Natural killer cell treated with Interleukin-12 subunit alpha and Interleukin-12 subunit beta and Interleukin-15 and Interleukin-18, amount 100 ng/mL, for 72 hours (primary cell): Measurements from ENCODE around the gene CDH2. TPM values are rescaled to one million over a fixed set of nuclear protein-coding genes. Genes with fewer than 3 reads are reported as not detected.

Experiments
- ATAC-seq, 2 donors: fragments of 150-1000 bp; cut with Tn5 transposase in 1 of 2; sonication (Bioruptor Pico), chemical (Tn5 transposase) in 1 of 2; 2 replicates each; pipeline ENCODE4 v1.10.0; 2021
- DNase-seq: peaks from one replicate; pipeline ENCODE4 v3.0.0; 2022; ENCODE audit warnings: low spot score
- H3K27ac Mint-ChIP-seq, 2 donors: 1 replicate in 1 of 2; 2 replicates in 1 of 2; pipeline ENCODE4 v1.8.0; 2022; ENCODE audit warnings: mixed read lengths in 2 of 2, mild to moderate bottlenecking in 1 of 2, moderate library complexity in 1 of 2
- H3K27me3 Mint-ChIP-seq, 2 donors: 1 replicate in 1 of 2; 2 replicates in 1 of 2; pipeline ENCODE4 v1.8.0; 2022; ENCODE audit warnings: mixed read lengths in 2 of 2
- H3K36me3 Mint-ChIP-seq: one replicate; pipeline ENCODE4 v1.8.0; 2022; ENCODE audit warnings: mixed read lengths
- H3K4me1 Mint-ChIP-seq, 2 donors: 1 replicate in 1 of 2; 2 replicates in 1 of 2; pipeline ENCODE4 v1.8.0; 2022; ENCODE audit warnings: low read depth in 2 of 2, mixed read lengths in 2 of 2, mild to moderate bottlenecking in 1 of 2
- H3K4me3 Mint-ChIP-seq: one replicate; pipeline ENCODE4 v1.8.0; 2022; ENCODE audit warnings: mixed read lengths
- H3K9me3 Mint-ChIP-seq: 2 replicates; pipeline ENCODE4 v1.8.0; 2022; ENCODE audit warnings: mixed read lengths
- total RNA-seq, 2 donors: library from RNA; stranded (reverse); gene quantifications; one replicate each; pipeline ENCODE4 v1.2.3, GENCODE V29; 2022

CDH2 gene
- 1 to 10 TPM in 1 of 2 donors, not detected in 1; 1.4 TPM for total RNA-seq

DNA sequence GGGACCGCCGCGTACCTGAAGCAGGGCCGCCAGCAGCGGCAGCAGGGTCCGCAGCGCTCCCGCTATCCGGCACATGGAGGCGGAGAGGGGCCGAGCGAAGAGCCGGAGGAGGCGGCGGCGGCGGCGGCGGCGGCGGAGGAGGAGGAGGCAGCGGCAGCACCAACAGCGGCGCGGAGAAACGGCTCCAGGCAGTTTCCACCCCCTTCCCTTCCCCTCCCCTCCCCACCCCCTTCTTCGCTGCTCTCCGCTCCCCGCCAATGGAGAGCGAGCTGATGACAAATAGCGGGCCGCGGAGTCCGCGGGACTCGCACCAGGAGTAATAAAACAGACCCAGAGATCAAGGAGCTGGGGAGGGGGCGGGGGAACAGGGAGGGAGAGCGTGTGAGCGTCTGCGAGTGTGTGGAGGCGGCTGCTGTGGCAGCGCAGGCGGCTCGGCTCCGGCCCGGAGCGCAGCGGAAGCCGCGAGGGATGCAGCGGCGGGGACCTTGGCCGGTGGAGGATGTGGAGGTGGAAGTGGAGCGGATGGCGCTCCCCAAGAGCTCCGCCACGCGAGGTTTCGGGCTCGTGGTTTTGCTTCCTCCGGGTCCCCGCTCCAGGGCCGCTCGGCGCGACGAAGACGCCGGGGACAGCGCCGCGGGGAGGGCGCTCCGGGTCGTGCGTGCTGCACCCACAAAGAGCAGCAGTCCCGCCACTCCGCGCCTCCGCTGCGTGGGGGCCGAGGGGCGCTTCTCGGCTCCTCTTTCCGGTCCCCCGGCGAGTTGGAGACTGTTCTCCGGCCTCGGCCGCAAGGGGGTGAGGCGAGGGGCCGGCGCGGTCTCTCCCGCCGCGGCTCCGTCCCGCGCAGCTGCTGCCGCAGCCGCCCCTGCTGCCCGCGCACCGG is at the start of gene CDH2:
CDH2 (minus strand) TSS at position 183 of the 880 bp plus-strand sequence; CDS start at position 75, 108 bp downstream.
- H3K36me3 Mint-ChIP-seq = peaks cover 12% of the 10 kb centered on the region
- no peak within 1 kb of the TSS for H3K27ac Mint-ChIP-seq
- peaks cover 12 to 16% of the 10 kb centered on the region in 2 donors for H3K4me1 Mint-ChIP-seq
- ATAC-seq (peak; percentile 70 to 81), DNase-seq (peak; percentile 64)
- H3K27me3 Mint-ChIP-seq = peaks cover 31 to 50% of the 10 kb centered on the region in 2 donors
- H3K4me3 Mint-ChIP-seq = peak within 1 kb of the TSS; percentile 85
- H3K9me3 Mint-ChIP-seq = no peaks in the 10 kb centered on the region

GRCh38 chr18:28212060-28212459 is 35.1 kb upstream of the CDH2 start:
- Mint-ChIP-seq H3K27ac (no peak overlapping the region), H3K4me3 (no peak overlapping the region), H3K27me3 (no peaks in the 10 kb centered on the region), H3K36me3 (no peaks in the 10 kb centered on the region), H3K9me3 (peaks cover 9% of the 10 kb centered on the region), H3K4me1 (peaks cover 7 to 9% of the 10 kb centered on the region in 2 donors)
- no peak for DNase-seq
- no peak for ATAC-seq

GRCh38 chr18:28208712-28209265 is 31.9 kb upstream of the CDH2 start:
- ATAC-seq = no peak
- DNase-seq = no peak
- Mint-ChIP-seq H3K36me3 (no peaks in the 10 kb centered on the region), H3K27me3 (peaks cover 0 to 2% of the 10 kb centered on the region in 2 donors), H3K4me3 (peak overlapping the region; percentile 3), H3K9me3 (peaks cover 14% of the 10 kb centered on the region), H3K27ac (no peak overlapping the region), H3K4me1 (peaks cover 7 to 9% of the 10 kb centered on the region in 2 donors)

DNA sequence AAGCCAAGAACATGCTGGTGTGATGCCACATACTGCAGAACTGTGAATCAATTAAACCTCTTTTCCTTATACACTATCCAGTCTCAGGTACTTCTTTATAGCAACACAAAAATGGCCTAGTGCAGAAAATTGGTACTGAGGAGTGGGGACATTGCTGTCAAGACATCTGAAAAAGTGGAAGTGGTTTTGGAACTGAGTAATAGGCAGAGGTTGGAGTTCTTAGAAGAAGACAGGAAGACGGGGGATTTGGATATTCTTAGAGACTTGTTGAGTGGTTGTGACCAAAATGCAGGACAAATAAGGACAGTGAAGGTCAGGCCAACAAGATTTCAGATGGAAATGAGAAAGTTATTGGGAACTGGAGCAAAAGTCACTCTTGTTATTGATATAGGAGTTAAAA is 31.3 kb upstream of the CDH2 start:
- peaks cover 7 to 9% of the 10 kb centered on the region in 2 donors for H3K4me1 Mint-ChIP-seq
- H3K27me3 Mint-ChIP-seq = peaks cover 0 to 2% of the 10 kb centered on the region in 2 donors
- no peak for ATAC-seq
- peak overlapping the region; percentile 3 for H3K4me3 Mint-ChIP-seq
- H3K27ac Mint-ChIP-seq = no peak overlapping the region
- H3K36me3 Mint-ChIP-seq = no peaks in the 10 kb centered on the region
- no peak for DNase-seq
- peaks cover 14% of the 10 kb centered on the region for H3K9me3 Mint-ChIP-seq

DNA sequence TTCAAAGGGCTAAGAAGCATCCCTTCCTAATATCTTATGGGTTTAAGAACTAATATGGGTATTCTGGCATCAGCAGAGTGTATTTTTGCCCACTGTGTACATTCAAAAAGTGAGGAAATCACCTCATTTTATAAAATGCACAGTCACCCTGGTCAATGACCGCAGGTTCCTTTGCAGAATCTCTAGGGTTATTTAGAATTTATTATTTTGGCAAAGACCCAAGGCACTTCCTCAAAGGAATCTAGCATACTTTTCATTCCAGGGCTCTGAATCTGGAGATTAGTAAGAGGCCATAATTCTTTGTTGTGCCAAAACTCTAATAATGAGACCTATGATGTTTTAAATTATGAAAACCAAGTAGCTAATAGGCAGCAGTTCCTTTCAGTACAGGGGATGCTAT is 27.2 kb upstream of the CDH2 start:
- Mint-ChIP-seq H3K27ac (no peak overlapping the region), H3K36me3 (no peaks in the 10 kb centered on the region), H3K4me1 (peaks cover 7 to 9% of the 10 kb centered on the region in 2 donors), H3K9me3 (peaks cover 16% of the 10 kb centered on the region), H3K4me3 (no peak overlapping the region), H3K27me3 (peaks cover 0 to 2% of the 10 kb centered on the region in 2 donors)
- ATAC-seq (no peak), DNase-seq (no peak)

GRCh38 chr18:28201056-28201455 is 24.1 kb upstream of the CDH2 start:
- no peaks in the 10 kb centered on the region for H3K4me1 Mint-ChIP-seq
- no peaks in the 10 kb centered on the region for H3K27me3 Mint-ChIP-seq
- no peak overlapping the region for H3K27ac Mint-ChIP-seq
- ATAC-seq = no peak
- H3K9me3 Mint-ChIP-seq = peaks cover 8% of the 10 kb centered on the region
- no peak overlapping the region for H3K4me3 Mint-ChIP-seq
- no peak for DNase-seq
- no peaks in the 10 kb centered on the region for H3K36me3 Mint-ChIP-seq

GRCh38 chr18:28198620-28199019 is 21.7 kb upstream of the CDH2 start:
- ATAC-seq (no peak), DNase-seq (no peak)
- Mint-ChIP-seq H3K9me3 (peaks cover 3% of the 10 kb centered on the region), H3K27ac (no peak overlapping the region), H3K36me3 (no peaks in the 10 kb centered on the region), H3K27me3 (no peaks in the 10 kb centered on the region), H3K4me1 (no peaks in the 10 kb centered on the region), H3K4me3 (no peak overlapping the region)

- Mint-ChIP-seq H3K27ac (no peak overlapping the region), H3K9me3 (no peaks in the 10 kb centered on the region), H3K27me3 (no peaks in the 10 kb centered on the region), H3K4me3 (no peak overlapping the region), H3K4me1 (no peaks in the 10 kb centered on the region), H3K36me3 (no peaks in the 10 kb centered on the region)
- DNase-seq = no peak
- ATAC-seq = no peak
Measured at GRCh38 chr18:28193177-28193778, 16.3 kb upstream of the CDH2 start.

GRCh38 chr18:28189400-28190239 is 12.7 kb upstream of the CDH2 start:
- no peak overlapping the region for H3K27ac Mint-ChIP-seq
- no peaks in the 10 kb centered on the region for H3K27me3 Mint-ChIP-seq
- no peaks in the 10 kb centered on the region for H3K4me1 Mint-ChIP-seq
- no peak for DNase-seq
- no peaks in the 10 kb centered on the region for H3K9me3 Mint-ChIP-seq
- H3K4me3 Mint-ChIP-seq = no peak overlapping the region
- H3K36me3 Mint-ChIP-seq = no peaks in the 10 kb centered on the region
- ATAC-seq = no peak

DNA sequence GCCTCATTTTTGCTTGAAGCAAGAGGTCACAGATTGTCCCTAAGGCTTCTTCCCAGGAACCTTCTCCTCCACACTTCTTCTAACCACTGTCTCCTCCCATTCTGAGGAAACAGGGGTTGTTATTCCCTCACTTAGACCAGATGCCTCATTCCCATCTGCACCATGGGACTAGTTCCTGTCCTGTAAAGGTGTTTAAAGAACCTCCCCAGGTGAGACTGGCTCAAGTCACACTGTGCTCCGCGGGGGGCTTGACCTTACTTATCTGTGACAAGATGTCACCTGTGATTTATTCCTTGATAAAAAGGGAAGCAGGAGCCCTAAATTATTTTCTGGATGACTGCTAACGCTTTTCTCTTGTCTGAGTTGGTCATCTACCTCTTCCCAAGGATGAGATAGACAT is 8.2 kb upstream of the CDH2 start:
- no peak overlapping the region for H3K27ac Mint-ChIP-seq
- no peak overlapping the region for H3K4me3 Mint-ChIP-seq
- ATAC-seq = no peak

GRCh38 chr18:28183418-28184078 is 6.6 kb upstream of the CDH2 start:
- DNase-seq = no peak
- Mint-ChIP-seq H3K27ac (no peak overlapping the region), H3K4me1 (no peaks in the 10 kb centered on the region), H3K27me3 (peaks cover 13 to 22% of the 10 kb centered on the region in 2 donors), H3K4me3 (no peak overlapping the region), H3K36me3 (no peaks in the 10 kb centered on the region), H3K9me3 (no peaks in the 10 kb centered on the region)
- ATAC-seq = no peak

More for the DNA sequence above, 8.2 kb upstream of the CDH2 start:
- no peaks in the 10 kb centered on the region for H3K36me3 Mint-ChIP-seq
- no peak for DNase-seq
- peaks cover 9% of the 10 kb centered on the region in 2 donors for H3K27me3 Mint-ChIP-seq
- no peaks in the 10 kb centered on the region for H3K9me3 Mint-ChIP-seq
- H3K4me1 Mint-ChIP-seq = no peaks in the 10 kb centered on the region

- H3K36me3 Mint-ChIP-seq = no peaks in the 10 kb centered on the region
- H3K27ac Mint-ChIP-seq = no peak overlapping the region
- peaks cover 19 to 29% of the 10 kb centered on the region in 2 donors for H3K27me3 Mint-ChIP-seq
- H3K9me3 Mint-ChIP-seq = no peaks in the 10 kb centered on the region
- peaks cover 4% of the 10 kb centered on the region in 2 donors for H3K4me1 Mint-ChIP-seq
- ATAC-seq (no peak), DNase-seq (no peak)
- H3K4me3 Mint-ChIP-seq = no peak overlapping the region
Measured at GRCh38 chr18:28181616-28182015, 4.7 kb upstream of the CDH2 start.

DNA sequence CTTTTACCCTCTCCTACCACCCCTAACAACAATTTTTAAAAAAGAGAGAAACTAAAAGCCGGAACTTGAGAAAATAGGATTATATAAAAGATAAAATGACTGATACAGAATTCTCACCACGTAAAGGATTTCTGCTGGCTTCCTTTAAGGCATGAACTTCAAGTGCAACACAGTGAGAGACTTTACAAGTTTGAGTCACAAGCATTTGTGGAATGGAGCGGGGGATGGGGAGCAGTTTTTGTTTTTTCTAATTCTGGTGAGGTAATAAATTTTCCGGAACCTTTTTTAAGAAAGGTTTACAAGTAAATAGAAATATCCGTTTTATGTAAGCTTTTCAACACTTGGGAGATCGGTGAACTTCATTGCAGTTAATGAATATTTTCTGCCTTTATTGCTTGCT is 1.8 kb upstream of the CDH2 start:
- Mint-ChIP-seq H3K4me3 (peak overlapping the region; percentile 66), H3K36me3 (peaks cover 12% of the 10 kb centered on the region), H3K27ac (no peak overlapping the region), H3K27me3 (peaks cover 35 to 50% of the 10 kb centered on the region in 2 donors), H3K9me3 (no peaks in the 10 kb centered on the region), H3K4me1 (peaks cover 12 to 16% of the 10 kb centered on the region in 2 donors)
- no peak for DNase-seq
- ATAC-seq = no peak
